ENCODE results near the gene NEB. TPM values are rescaled to one million over a fixed set of nuclear protein-coding genes. Genes with fewer than 3 reads are reported as not detected.
"Not testable (repeated sequence)": the region's sequence is repeated elsewhere in the genome, so short reads cannot be mapped to it uniquely, and the experiment has no call there.

NEB gene
- total RNA-seq, 1 donor from 2014 or later = 1.7 TPM

DNA sequence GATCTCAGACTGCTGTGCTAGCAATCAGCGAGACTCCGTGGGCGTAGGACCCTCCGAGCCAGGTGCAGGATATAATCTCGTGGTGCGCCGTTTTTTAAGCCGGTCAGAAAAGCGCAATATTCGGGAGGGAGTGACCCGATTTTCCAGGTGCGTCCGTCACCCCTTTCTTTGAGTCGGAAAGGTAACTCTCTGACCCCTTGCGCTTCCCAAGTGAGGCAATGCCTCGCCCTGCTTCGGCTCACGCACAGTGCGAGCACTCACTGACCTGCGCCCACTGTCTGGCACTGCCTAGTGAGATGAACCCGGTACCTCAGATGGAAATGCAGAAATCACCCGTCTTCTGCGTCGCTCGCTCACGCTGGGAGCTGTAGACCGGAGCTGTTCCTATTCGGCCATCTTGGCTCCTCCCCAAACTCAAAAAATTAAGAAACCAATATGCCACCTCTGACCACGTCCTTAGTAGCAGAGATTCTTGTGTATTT lies 29.8 kb downstream of the NEB start:
- ATAC-seq = not testable (repeated sequence)

DNA sequence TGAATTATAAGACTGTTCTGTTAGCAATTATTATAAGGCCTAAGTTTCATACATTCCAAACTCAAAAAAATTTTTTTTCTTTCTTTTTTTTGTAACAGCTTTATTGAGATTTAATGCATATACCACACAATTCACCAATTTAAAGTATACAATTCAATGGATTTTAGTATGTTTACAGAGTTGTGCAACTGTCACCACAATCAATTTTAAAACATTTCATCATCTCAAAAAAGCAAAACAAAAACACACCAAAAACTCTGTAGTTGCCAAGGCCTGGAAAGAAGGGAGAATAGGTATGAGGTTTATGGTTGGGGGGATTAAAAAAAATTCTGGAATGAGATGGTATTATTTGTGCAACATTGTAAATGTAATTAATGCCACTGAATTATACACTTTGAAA lies 36.1 kb downstream of the NEB start:
- ATAC-seq = not testable (repeated sequence)

DNA sequence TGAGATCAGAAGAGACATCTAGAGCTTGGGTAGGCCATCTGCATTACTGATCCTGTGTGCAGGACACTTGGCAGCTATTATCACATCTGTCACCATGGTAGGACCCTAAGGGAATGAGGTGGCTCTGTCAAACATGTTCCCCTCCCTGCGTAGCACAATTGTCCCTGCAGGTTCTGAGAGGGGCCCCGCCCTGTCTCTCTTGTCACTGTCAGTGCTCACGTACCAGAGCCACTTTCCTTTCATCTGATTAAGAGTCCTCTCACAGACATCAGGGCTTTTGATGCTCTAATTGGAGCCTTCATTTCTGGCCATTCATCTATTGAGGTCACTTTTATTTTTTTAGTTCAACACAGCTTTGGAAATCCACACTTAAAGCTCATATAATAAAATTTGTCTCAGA lies 38.5 kb downstream of the NEB start:
- ATAC-seq = no peak

DNA sequence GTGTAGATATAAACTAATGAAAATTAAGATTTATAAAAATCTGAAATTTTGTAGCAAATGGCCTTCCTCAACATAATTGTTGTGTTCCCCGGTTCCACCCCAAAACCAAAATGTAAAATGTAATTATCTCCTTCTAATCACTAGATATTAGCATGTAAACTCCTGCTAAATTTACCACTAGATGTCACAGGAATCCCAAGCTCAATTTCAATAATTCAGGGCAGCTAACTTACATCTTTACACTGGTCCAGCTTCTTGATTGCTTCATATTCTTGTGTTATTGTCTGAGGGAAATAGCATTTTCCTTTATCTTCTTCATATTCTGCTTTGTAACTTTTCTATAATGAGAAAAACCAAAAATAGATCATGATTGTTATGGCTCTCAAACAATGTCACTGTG lies 42.6 kb downstream of the NEB start:
- no peak for ATAC-seq

DNA sequence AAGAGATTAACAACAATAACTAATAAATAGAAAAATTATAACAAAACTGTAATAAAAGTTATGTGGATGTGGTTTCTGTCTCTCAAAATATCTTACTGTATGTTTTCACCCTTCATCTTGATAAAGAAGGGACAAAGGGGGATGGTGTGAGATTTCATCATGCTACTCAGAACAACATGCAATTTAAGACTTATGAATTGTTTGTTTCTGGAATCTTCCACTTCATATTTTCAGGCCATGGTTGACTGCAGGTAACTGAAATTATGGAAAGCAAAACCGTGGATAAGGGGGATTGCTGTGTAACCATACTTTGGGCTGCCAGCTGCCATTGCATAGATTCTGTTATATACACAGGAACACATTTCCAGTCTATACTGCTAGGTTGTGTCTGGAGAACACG lies 45.6 kb downstream of the NEB start:
- no peak for ATAC-seq

DNA sequence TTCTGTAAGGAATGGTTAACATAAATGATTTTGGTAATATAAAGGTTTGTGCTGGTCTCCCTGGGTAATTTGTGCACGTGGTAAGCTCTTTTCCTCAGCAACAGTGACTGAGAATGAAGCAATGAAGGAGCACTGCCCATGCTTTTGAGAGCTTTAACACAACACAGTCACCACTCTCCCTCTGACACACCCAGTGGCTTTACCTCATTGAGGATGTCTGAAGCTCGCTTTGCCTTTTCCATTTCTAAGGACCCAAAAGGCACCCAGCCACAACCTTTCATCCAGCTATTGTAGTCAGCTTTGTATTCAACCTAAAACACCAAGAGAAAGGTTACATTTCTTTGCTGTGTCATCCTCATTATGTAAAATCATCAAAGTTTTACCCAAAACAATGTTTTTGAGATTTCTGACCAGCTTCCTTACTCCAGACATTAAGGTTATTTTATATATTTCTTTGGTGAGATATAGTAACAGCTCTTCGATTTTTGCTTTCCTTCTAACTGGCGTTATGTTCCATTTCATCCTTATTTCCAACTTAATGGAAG lies 51.7 kb downstream of the NEB start:
- no peak for ATAC-seq

DNA sequence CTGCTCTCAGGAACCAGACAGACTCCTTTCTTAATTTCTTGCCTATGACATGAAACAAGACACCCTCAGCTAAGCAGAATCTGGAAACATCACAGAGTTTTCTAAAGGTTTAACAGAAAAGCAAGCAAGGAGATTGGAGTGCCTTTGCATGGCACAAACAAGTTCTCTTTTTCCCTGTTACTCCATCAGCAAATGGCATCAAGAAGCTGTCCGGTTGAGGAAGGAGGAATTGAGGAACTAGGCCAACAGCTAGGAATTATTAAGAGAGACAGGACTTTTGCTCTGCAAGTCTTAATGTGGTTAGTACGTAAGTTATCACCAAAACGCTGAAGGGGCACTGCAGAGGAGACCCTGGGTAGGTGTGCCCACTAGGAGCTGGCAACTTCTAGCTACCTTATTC lies 53.2 kb downstream of the NEB start:
- no peak for ATAC-seq

DNA sequence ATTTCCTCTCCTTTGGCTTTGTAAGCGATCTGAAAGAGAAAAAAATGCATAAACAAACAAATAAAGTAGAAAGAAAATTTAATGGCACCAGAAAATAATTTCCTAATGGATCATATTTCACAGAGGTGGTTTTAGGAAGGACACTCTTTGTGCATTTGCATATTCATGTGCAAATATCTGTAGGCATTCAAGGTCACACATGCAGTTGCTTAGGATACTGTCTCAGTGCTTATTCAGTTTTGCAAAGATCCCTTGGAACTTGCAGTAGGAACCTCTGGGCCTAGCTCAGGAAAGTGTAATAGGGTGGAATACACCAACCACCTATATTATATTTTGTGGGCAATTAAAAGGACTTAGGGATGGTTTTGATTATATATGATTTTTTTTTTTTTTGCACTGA lies 54.3 kb downstream of the NEB start:
- no peak for ATAC-seq

DNA sequence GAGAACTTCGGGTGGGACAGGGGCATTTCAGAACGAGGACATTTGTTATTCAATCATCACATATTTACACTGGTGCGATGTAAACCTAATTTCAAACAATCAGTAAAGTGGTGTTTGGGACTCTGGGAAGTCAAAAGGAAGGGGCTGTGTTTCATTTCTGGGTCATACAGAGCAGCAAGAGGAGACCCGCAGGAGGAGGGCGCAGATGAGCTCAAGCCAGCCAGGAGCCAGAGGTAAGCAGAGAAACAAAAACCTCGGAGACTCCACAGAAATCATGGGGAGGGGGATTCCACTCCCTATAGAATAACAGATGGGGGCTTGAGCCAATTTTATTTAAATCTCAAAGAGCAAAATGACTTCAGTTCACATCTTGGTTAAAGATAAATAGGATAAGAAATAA lies 55.4 kb downstream of the NEB start:
- no peak for ATAC-seq

DNA sequence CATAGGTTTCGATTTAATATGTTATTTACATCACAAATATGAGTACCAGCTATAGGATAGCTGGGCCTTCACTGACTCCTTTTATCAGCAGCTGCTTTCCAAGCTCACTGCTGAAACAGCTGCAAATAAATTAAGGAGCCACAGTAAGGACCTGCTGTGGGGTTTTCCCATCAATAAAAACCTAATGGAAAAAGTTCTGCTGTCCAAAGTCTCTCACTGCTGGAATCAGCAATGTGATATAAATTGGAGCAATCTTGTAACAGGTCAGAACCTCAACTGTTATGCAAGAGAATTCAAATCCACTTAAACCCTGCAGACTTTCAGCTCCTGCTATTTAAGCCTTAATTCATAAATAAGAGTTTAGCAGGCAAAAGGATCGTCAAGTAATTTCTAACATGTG lies 61.3 kb downstream of the NEB start:
- no peak for ATAC-seq

DNA sequence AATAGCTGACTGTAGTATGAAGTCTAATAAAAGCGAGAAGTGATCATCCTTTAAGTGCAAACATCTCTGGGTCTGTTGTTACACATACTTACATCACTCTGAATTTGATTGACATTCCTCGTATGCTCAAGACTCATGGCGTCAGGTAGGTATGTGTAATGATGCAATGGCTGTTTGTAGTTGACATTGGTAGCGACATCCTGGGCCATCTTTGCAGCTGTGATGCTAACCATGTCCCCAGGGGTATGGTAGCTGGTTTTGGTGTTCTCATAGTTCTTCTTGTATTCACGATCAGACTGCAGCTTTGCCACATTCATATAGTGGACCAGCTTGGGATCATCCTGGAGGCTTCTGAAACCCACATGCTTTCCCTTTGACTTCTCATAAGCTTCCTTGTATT lies 62.0 kb downstream of the NEB start:
- ATAC-seq = no peak

DNA sequence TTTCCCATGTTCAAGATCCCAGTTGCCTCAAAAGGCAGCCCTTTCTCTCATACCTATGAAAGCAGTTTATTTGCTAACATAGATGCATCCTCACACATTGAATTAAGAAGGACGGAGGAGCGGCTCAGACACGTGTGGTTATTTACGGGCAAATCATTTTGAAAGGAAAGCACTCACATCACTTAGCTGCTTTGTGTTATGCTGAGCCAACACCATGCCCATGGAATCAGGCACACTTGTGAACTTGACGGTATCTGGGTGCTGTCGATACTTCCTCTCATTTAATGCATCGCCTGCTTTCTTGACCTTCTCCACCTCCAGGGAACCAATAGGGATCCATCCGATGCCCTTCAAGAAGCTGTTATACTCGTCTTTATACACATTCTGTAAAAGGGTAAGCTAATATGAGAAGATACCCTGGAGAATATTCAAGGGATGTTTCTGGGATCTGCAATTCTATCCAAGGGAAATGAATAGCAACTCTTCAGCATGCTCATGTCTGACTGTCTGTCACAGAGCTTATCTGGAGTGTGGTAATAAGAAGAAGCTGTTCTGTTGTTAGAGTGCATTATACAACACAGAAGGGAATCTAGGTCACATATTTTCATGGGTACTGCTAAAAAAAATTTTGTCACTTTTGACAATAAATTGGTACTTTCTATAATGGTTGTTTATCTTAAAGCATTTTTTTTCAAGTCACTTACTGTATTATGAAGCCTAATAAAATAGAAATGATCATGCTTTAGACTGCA lies 63.3 kb downstream of the NEB start:
- ATAC-seq = no peak

DNA sequence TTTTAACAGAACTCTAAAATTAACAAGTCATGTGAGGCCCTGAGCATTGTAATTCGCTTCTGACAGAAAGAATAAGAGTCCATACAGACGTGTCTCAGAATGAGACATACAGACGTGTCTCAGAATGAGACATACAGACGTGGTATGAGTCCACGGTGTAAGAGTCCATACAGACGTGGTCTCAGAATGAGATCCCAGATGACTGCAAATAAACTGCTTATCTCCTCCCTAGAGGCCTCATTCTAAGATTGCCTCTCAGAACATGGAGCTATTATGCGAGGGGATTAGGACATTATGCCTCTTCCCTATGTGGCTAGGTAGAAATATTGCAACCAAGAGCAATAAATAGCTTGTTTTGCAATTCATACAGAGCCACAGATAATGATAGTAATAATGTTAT lies 63.9 kb downstream of the NEB start:
- ATAC-seq = no peak

DNA sequence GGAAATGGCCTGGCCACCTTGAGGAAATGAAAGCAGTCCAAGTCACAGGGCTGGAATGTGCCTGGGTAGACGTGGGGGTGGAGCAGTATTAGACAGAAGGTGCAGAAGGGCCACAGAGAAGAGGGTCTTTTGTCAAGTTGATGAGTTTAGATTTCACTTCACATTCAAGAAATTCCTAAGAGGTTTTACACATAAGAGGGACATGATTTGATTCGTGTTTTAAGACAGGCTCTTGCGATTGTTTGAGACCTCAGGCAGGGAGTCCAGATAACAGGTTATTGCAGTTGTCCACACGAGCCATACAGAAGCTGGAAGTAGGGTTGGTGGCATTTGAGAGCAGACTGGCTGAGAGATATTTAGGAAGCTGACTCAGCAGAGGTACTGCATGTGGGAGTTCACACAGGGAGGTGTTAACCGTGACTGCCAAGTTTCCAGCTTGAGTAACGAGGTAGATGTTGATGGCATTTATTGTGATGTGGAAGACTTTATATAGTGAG lies 64.6 kb downstream of the NEB start:
- ATAC-seq = peak; percentile 65

DNA sequence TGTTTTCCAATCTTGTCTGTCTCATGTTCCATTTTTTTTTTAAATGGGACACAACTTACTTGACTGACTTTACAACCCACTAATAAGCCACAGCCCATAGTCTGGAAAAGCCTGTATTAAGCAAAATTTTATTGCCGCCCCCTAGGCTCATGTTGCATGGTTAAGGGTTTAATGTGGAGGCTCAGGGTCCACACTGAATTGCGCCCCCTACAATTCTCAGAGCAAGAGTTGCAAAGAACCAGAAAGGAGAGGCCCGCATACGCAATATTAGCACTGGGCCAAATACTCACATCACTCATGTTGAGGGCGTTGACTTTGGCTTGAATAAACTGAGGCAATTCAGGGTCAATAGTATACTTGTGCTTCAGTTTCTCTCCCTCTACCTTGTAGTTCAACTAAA lies 65.5 kb downstream of the NEB start:
- no peak for ATAC-seq

DNA sequence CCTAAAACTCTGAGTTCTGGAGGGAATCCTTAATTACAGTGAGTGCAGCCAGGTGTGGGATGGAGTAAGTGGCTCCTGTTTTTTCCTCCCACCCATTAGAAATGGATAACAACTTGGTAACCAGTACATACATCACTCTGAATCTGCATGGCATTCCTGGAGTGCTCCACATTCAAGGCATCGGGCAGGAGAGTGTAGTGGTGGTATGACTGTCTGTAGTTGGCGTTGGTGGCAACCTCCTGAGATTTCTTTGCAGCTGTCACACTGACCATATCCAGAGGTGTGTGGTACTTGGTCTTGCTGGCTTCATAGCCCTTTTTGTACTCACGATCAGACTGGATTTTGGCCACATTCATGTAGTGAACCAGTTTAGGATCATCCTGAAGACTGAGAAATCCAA lies 68.3 kb downstream of the NEB start:
- ATAC-seq = no peak

DNA sequence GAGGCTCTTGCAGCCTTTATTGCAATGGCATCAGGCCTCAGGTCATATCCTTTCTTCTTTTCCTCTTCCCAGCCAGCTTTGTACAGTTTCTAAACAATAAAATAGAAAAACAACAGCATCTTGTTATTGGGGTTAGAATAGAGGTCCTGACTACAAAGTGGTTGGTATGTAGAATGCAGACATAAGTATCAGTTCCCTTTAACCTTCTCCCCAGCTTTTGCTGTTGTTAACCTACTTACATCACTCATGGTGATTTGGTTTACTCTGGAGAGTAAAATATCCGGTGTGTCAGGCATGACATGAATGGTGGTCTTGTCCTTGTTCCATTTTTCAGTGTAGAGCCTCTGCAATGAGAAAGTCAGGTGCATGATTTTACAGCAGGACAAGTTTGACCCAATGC lies 69.8 kb downstream of the NEB start:
- ATAC-seq = no peak

DNA sequence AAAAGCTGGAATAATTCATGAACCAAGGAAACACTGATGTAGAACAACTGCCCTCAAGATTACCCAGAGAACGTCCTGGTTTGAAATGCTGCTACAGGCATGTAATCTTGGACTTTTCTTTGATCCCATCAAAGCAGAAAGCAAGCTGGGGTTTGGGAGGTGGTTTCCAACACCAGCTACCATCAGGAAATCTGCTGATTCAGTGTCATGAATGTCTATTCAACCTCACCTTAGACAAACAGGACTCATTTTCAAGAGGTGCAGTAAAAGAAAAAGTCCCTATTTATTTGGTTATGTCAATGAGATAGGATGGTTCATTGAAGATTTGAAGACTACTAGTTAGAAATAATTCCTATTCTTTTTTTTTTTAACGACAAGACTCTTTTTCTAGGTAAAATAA lies 72.7 kb downstream of the NEB start:
- no peak for ATAC-seq

DNA sequence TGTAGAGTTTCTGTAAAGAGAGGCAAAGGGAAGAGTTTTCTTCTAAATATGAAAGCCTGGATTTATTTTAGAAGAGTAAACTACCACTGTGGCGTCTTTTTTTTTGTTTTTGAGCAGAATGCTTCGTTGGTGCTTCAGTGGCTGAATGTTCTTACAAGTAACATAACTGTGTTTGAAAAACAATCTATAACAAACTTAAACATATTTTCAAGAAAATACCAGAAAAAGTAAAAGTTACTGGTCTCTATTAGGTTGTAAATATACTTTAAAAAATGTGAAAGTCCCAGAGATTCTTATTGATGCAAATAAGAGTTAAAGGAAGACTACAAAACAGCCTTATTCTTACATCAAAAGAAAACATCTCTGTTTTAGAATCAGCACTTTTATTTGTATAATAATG lies 76.2 kb downstream of the NEB start:
- no peak for ATAC-seq

DNA sequence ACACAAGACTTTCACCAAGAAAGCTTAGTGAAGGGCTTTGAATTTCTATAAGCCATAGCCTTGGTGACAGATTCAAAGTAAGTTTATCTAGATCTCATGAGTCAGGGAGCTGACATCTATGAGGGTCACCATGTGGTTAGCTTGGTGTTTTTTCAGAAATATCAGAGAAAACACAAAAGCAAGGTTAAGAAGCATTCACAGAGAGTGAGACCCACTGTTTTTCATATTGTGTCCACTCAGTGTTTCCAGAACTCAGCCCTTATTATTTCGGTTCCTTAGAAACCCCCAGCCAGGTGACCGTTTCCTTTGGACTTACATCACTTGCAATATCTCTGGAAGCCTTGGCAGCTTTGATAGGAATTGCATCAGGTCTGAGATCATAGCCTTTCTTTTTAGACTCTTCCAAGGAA lies 76.6 kb downstream of the NEB start:
- ATAC-seq = no peak

DNA sequence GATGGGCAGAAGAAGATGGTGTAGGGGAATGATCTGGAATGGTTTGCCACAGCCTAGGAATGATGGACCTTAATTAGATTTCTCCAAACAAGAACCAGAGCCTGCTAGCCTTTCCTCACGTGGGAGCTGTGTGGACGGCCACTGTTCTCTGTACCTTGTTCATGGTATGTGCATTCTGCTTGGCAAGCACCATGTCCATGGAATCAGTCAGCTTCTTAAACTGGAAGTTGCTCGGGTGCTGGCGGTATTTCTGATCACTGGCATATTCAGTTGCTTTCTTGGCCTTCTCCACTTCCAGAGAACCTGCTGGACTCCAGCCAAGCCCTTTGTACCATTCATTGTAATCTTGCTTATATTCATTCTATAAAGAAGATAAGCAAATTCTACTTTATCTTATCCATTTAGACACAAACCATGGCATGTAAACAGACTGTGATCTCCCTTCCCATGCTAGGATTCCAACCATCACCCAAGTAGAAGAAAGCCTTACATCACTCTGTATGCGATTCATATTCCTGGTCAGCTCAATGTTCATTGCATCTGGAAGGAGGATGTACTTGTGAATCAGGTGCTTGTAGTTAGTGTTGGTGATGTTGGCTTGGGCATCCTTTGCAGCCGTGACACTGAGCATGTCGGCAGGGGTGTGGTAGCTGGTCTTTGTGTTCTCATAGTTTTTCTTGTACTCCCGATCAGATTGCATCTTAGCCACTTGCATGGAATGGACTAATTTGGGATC lies 78.4 kb downstream of the NEB start:
- no peak for ATAC-seq

DNA sequence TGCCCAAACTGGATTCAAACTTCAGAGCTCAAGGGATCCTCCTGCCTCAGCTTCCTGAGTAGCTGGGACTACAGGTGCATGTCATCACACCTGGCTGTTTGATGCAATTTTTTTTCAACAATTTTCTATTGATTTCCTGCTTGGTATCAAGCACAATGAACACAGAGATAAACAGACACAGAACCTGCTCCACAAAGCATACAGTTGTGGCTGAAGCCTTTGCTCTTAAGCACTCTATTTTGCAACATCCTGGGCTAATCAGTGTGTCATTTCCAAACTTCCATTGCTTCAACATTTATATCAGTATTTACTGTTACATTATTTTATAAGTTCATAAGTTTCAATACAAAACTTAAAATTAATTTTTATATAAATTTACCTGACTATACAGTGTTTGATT lies 79.4 kb downstream of the NEB start:
- no peak for ATAC-seq

DNA sequence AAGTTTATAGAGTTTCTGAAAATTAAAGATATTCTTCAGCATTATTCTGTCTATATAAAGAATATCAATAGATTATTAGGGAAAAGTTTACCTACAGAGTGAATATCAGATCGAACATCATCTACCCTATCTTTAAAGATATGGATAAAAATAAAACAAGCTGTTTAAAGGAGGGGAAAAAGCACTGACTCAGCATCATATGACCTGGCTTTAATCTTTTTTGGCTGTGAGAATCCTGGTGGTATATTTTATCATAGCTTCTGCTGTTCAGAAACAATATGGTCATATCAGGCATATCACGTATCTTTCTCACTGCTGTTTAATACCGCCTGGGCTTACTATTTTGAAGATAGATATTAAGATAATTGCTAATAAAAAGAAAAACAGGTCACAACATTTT lies 80.2 kb downstream of the NEB start:
- no peak for ATAC-seq

DNA sequence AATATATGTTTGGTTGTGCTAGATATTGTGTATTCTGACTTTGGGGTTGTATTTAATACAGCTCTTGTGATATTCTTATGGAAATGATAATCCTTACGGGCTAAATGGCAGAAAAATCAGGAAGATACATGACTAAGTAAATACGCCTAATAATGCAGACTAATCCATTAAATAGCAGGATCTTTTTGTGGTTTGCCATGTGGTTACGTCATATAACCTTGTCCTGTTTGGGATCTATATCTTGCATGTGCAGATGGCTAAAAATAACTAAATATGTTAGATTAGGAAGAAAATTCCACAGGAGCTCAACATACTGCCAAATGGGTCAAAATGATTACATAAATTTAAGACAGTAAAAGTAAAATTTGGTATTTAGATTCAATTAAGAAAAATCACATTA lies 83.0 kb downstream of the NEB start:
- ATAC-seq = no peak

Data from esophagus mucosa (tissue), 1 donor.